NCI-H524 treated with DMSO at 0.1 percent for 48 hours (cell line): ENCODE data around the gene ZBTB4.

Source experiments
- DNase-seq: peaks from one replicate; lab custom pipeline; 2025; lab: John Stamatoyannopoulos, UW

The ZBTB4 gene

GRCh38 chr17:7419819-7420610 is 59.4 kb downstream of the ZBTB4 start, which contains the start of gene SPEM1:
Gene SPEM1, plus strand, starts transcription at chr17:7420324. Its CDS starts 61 bp downstream, at chr17:7420385.
- DNase-seq = no peak

- DNase-seq = no peak
Measured at GRCh38 chr17:7418472-7419152, 60.8 kb downstream of the ZBTB4 start.

GRCh38 chr17:7417056-7417655 is 62.3 kb downstream of the ZBTB4 start:
- no peak for DNase-seq

GRCh38 chr17:7416323-7416722 is 63.1 kb downstream of the ZBTB4 start:
- no peak for DNase-seq

GRCh38 chr17:7415784-7416183 is 63.6 kb downstream of the ZBTB4 start:
- DNase-seq = no peak

GRCh38 chr17:7414837-7415236 is 64.6 kb downstream of the ZBTB4 start:
- no peak for DNase-seq

GRCh38 chr17:7413346-7413985 is 66.0 kb downstream of the ZBTB4 start:
- DNase-seq = no peak

GRCh38 chr17:7411427-7411750 is 68.0 kb downstream of the ZBTB4 start:
- DNase-seq = no peak

- DNase-seq = no peak
Measured at GRCh38 chr17:7410634-7411426, 68.6 kb downstream of the ZBTB4 start.

GRCh38 chr17:7409716-7410115 is 69.7 kb downstream of the ZBTB4 start:
- no peak for DNase-seq
